Measurements from ENCODE around the gene COG3.

- TF ChIP-seq, protein P1, sequence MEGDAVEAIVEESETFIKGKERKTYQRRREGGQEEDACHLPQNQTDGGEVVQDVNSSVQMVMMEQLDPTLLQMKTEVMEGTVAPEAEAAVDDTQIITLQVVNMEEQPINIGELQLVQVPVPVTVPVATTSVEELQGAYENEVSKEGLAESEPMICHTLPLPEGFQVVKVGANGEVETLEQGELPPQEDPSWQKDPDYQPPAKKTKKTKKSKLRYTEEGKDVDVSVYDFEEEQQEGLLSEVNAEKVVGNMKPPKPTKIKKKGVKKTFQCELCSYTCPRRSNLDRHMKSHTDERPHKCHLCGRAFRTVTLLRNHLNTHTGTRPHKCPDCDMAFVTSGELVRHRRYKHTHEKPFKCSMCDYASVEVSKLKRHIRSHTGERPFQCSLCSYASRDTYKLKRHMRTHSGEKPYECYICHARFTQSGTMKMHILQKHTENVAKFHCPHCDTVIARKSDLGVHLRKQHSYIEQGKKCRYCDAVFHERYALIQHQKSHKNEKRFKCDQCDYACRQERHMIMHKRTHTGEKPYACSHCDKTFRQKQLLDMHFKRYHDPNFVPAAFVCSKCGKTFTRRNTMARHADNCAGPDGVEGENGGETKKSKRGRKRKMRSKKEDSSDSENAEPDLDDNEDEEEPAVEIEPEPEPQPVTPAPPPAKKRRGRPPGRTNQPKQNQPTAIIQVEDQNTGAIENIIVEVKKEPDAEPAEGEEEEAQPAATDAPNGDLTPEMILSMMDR (IDR thresholded peaks at IDR 0.05) = no peak
- TF ChIP-seq POLR2A (IDR thresholded peaks at IDR 0.05) (no peak), POLR2AphosphoS5 (IDR thresholded peaks at IDR 0.05) (no peak)
Observed at GRCh38 chr13:45419945-45420344, 44.8 kb upstream of the COG3 start.
